PC-3 (cell line): Measurements from ENCODE around the gene NTRK2.

Source experiments
- EZH2 ChIP-seq: fragments of 300-600 bp; sonication (generic); IDR thresholded peaks from one replicate; pipeline ENCODE4 v1.6.1; 2017; ENCODE audit warnings: antibody characterized with exemption, mild to moderate bottlenecking, low read length; ENCODE audit not compliant: unreplicated experiment
- EZH2phosphoT487 ChIP-seq: fragments of 300-600 bp; sonication (generic); IDR thresholded peaks from 2 replicates; pipeline ENCODE4 v1.6.1; 2018; ENCODE audit warnings: mild to moderate bottlenecking, antibody characterized with exemption, low read length, borderline replicate concordance
- TF ChIP-seq, protein P1 (sequence below): fragments of 300-600 bp; sonication (generic); conservative IDR thresholded peaks from 2 replicates; pipeline ENCODE4 v1.5.1; 2017; ENCODE audit warnings: antibody characterized with exemption, low read depth, mild to moderate bottlenecking, low read length

DNA sequence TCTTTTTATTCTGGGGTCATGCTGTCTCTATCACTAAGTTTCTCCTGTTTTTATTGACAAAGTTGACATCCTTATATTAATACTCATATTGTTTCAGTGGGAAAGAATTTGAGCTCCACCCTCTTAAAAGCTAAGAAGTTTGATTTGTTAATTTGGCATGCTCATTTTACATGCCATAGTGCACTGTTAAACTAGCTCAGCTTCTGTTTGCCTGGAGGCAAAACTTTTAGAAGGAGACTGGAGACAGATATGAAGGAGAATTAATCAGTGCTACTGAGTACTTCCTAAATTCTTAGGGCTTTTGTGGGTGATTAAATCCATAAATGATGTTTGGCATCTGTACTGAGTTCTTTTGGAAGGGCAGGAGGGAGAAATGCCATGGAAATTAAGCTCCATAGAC, 138.9 kb downstream of the NTRK2 start:
- TF ChIP-seq, protein P1, sequence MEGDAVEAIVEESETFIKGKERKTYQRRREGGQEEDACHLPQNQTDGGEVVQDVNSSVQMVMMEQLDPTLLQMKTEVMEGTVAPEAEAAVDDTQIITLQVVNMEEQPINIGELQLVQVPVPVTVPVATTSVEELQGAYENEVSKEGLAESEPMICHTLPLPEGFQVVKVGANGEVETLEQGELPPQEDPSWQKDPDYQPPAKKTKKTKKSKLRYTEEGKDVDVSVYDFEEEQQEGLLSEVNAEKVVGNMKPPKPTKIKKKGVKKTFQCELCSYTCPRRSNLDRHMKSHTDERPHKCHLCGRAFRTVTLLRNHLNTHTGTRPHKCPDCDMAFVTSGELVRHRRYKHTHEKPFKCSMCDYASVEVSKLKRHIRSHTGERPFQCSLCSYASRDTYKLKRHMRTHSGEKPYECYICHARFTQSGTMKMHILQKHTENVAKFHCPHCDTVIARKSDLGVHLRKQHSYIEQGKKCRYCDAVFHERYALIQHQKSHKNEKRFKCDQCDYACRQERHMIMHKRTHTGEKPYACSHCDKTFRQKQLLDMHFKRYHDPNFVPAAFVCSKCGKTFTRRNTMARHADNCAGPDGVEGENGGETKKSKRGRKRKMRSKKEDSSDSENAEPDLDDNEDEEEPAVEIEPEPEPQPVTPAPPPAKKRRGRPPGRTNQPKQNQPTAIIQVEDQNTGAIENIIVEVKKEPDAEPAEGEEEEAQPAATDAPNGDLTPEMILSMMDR = no peak
- no peak for TF ChIP-seq EZH2phosphoT487
- TF ChIP-seq EZH2 = no peak
